Spleen (tissue), 11 donors: Measurements from ENCODE around the gene RFX8. TPM values are rescaled to one million over a fixed set of nuclear protein-coding genes. Genes with fewer than 3 reads are reported as not detected.

ENCODE experiments used
- DNase-seq: peaks from one replicate; pipeline ENCODE4 v3.0.0-alpha.2; 2020
- H3K27ac ChIP-seq, 8 donors: fragments of 200-600 bp; sonication (generic) in 7 of 8; 1 replicate in 4 of 8; 2 replicates in 4 of 8; pipeline versions ENCODE4 v1.5.0 to v1.8.0; 2016 to 2021; ENCODE audit warnings: inconsistent platforms in 4 of 8, mild to moderate bottlenecking in 4 of 8, moderate library complexity in 1 of 8
- H3K27me3 ChIP-seq, 7 donors: fragments of 200-600 bp; sonication (generic) in 6 of 7; replicated peaks in 1 of 7; 1 replicate in 4 of 7; 2 replicates in 3 of 7; pipeline versions ENCODE4 v1.5.0 to v1.8.0; 2016 to 2021; ENCODE audit warnings: inconsistent platforms in 3 of 7, mild to moderate bottlenecking in 1 of 7
- H3K36me3 ChIP-seq, 6 donors: fragments of 200-600 bp; sonication (generic) in 5 of 6; 1 replicate in 4 of 6; 2 replicates in 2 of 6; pipeline versions ENCODE4 v1.5.0 to v1.8.0; 2016 to 2021; ENCODE audit warnings: inconsistent platforms in 2 of 6
- H3K4me1 ChIP-seq, 6 donors: fragments of 200-600 bp; sonication (generic) in 5 of 6; 1 replicate in 3 of 6; 2 replicates in 3 of 6; pipeline versions ENCODE4 v1.5.0 to v1.8.0; 2016 to 2021; ENCODE audit warnings: inconsistent platforms in 3 of 6
- H3K4me3 ChIP-seq, 8 donors: fragments of 200-600 bp; sonication (generic) in 7 of 8; 1 replicate in 4 of 8; 2 replicates in 4 of 8; pipeline versions ENCODE4 v1.5.0 to v1.8.0; 2016 to 2021; ENCODE audit warnings: inconsistent platforms in 4 of 8, mild to moderate bottlenecking in 4 of 8, moderate library complexity in 2 of 8
- H3K9me3 ChIP-seq, 8 donors: fragments of 200-600 bp; sonication (generic) in 7 of 8; 1 replicate in 4 of 8; 2 replicates in 4 of 8; pipeline versions ENCODE4 v1.5.0 to v1.8.0; 2016 to 2021; ENCODE audit warnings: inconsistent platforms in 4 of 8
- CTCF ChIP-seq, 11 experiments: fragments of 200-600 bp in 7 of 11; fragments of 450-650 bp in 4 of 11; sonication (generic) in 4 of 11; IDR thresholded peaks in 8 of 11; conservative IDR thresholded peaks in 3 of 11; 1 replicate in 7 of 11; 2 replicates in 4 of 11; pipeline versions ENCODE4 v1.4.0 to v1.8.0; 2016 to 2021; ENCODE audit warnings: antibody characterized with exemption in 11 of 11, inconsistent platforms in 4 of 11, mild to moderate bottlenecking in 1 of 11
- POLR2A ChIP-seq, 3 donors: fragments of 450-650 bp; IDR thresholded peaks; one replicate each; pipeline ENCODE4 v1.5.1; 2017; ENCODE audit warnings: antibody characterized with exemption in 3 of 3, mild to moderate bottlenecking in 1 of 3
- POLR2AphosphoS5 ChIP-seq, 3 donors: sonication (generic); formaldehyde crosslinking; IDR thresholded peaks; one replicate each; pipeline ENCODE4 v1.5.1; 2017; ENCODE audit warnings: antibody characterized with exemption in 3 of 3
- WGBS, 5 donors: extraction: QIAGEN DNeasy Blood & Tissue Kit in 3 of 5; methylation state at CpG; one replicate each; pipeline versions ENCODE4 v1.1.5 to v1.1.7; 2013 to 2018; 5-methylcytosine and 5-hydroxymethylcytosine counted together
- intact Hi-C: fragments of 100-400 bp; cut with DNase I; formaldehyde crosslinking; loops from one replicate; pipeline ENCODE4 v1.15.0; 2023; ENCODE audit warnings: low total_unique reads
- polyA plus RNA-seq, 3 donors: library from polyadenylated mRNA; stranded (reverse); fragments of 200-250 nt; gene quantifications; one replicate each; pipeline ENCODE4 v1.2.1, GENCODE V29; 2013
- total RNA-seq, 7 donors: library from RNA; depleted of rRNA in 3 of 7; stranded (reverse); fragments of >200 nt in 3 of 7; fragmentation: NEBNext Ultra II Directional in 4 of 7; extraction: Animal tissue kit (Norgen Biotek cat#: 25700) in 4 of 7; gene quantifications; one replicate each; pipeline versions ENCODE4 v1.1.0 to v1.2.1, GENCODE V29; 2016 to 2021
- donor health status: healthy with polysubstance abuse.
- donor health status: DM: no; HTN: no; CAD: no; lungs with moderate emphysema.
- donor health status: DM: no; HTN: no; CAD: no.
- donor health status: Bipolar disorder and iron deficiency.
- donor health status: healthy.
- donor health status: DM: no; HTN: no; CAD: no.
- donor health status: DM: yes; HTN: yes; CAD: no.

RFX8 gene
- total and polyA plus RNA-seq, 10 donors: 0.12 to 0.29 (median 0.13) TPM; not detected in 5

GRCh38 chr2:101410114-101410513 lies 64.8 kb downstream of the RFX8 start:
- Histone ChIP-seq H3K4me1 (peaks cover 0 to 13% (median 11%) of the 10 kb centered on the region in 6 donors), H3K36me3 (no peaks in the 10 kb centered on the region), H3K27me3 (no peaks in the 10 kb centered on the region), H3K4me3 (no peak overlapping the region), H3K9me3 (peaks cover 0 to 7% (median 1%) of the 10 kb centered on the region in 8 donors), H3K27ac (no peak overlapping the region)
- WGBS, 5 donors: 75 to 93% (median 88%) methylated on average over 5 of the region's 5 CpGs
- TF ChIP-seq POLR2AphosphoS5 (IDR thresholded peaks at IDR 0.05): no peak
- no peak for TF ChIP-seq POLR2A (IDR thresholded peaks at IDR 0.05)
- TF ChIP-seq CTCF (IDR thresholded peaks at IDR 0.05 in 8 of 11, conservative IDR thresholded peaks at IDR 0.05 in 3 of 11): no peak
- no peak for DNase-seq
- intact Hi-C loops: no loop called here

GRCh38 chr2:101409699-101410098 lies 65.2 kb downstream of the RFX8 start:
- DNase-seq: no peak

GRCh38 chr2:101408925-101409324 lies 66.0 kb downstream of the RFX8 start:
- intact Hi-C loops: no loop called here
- no peaks in the 10 kb centered on the region for H3K36me3 ChIP-seq
- no peaks in the 10 kb centered on the region for H3K27me3 ChIP-seq
- H3K27ac ChIP-seq: no peak overlapping the region
- no peak overlapping the region for H3K4me3 ChIP-seq
- TF ChIP-seq CTCF (IDR thresholded peaks at IDR 0.05 in 8 of 11, conservative IDR thresholded peaks at IDR 0.05 in 3 of 11): no peak
- no peak for TF ChIP-seq POLR2A (IDR thresholded peaks at IDR 0.05)
- TF ChIP-seq POLR2AphosphoS5 (IDR thresholded peaks at IDR 0.05): no peak
- no peak for DNase-seq
- H3K4me1 ChIP-seq: peaks cover 0 to 24% (median 15%) of the 10 kb centered on the region in 6 donors
- no peaks in the 10 kb centered on the region for H3K9me3 ChIP-seq
- WGBS, 5 donors: 81 to 89% (median 84%) methylated on average over 6 of the region's 6 CpGs

More at GRCh38 chr2:101409699-101410098, 65.2 kb downstream of the RFX8 start:
- no peak overlapping the region for H3K4me3 ChIP-seq
- no peak for TF ChIP-seq POLR2AphosphoS5 (IDR thresholded peaks at IDR 0.05)
- TF ChIP-seq POLR2A (IDR thresholded peaks at IDR 0.05): no peak
- TF ChIP-seq CTCF (IDR thresholded peaks at IDR 0.05 in 8 of 11, conservative IDR thresholded peaks at IDR 0.05 in 3 of 11): no peak
- H3K27me3 ChIP-seq: no peaks in the 10 kb centered on the region
- H3K4me1 ChIP-seq: peaks cover 0 to 17% (median 15%) of the 10 kb centered on the region in 6 donors
- 88 to 94% (median 92%) methylated on average over 5 of the region's 5 CpGs for WGBS, 5 donors
- intact Hi-C loops: no loop called here
- no peaks in the 10 kb centered on the region for H3K36me3 ChIP-seq
- peaks cover 0 to 3% (median 0%) of the 10 kb centered on the region in 8 donors for H3K9me3 ChIP-seq
- no peak overlapping the region for H3K27ac ChIP-seq

- DNase-seq: no peak
- Histone ChIP-seq H3K4me1 (peaks cover 3 to 41% (median 26%) of the 10 kb centered on the region in 6 donors), H3K4me3 (no peak overlapping the region), H3K27ac (peak overlapping the region in 4 of 8 donors; percentile 32 to 58 (median 46)), H3K27me3 (peaks cover 0 to 14% (median 0%) of the 10 kb centered on the region in 7 donors), H3K9me3 (no peaks in the 10 kb centered on the region), H3K36me3 (no peaks in the 10 kb centered on the region)
- 31 to 43% (median 33%) methylated on average over 7 of the region's 7 CpGs for WGBS, 5 donors
- TF ChIP-seq CTCF (IDR thresholded peaks at IDR 0.05 in 8 of 11, conservative IDR thresholded peaks at IDR 0.05 in 3 of 11) (no peak), POLR2AphosphoS5 (IDR thresholded peaks at IDR 0.05) (no peak), POLR2A (IDR thresholded peaks at IDR 0.05) (no peak)
- intact Hi-C loops: no loop called here
Measured at GRCh38 chr2:101405351-101405899, 69.5 kb downstream of the RFX8 start.
